ENCODE data around the gene LAMA2.

The LAMA2 gene

GRCh38 chr6:129555206-129555832, 672.4 kb downstream of the LAMA2 start:
- TF ChIP-seq CTCF (IDR thresholded peaks at IDR 0.05; ENCODE audit: insufficient read depth, missing control alignments) = no peak
- DNase-seq (ENCODE audit: insufficient read length, low spot score) (no peak), FAIRE-seq (no peak)

- TF ChIP-seq CTCF (IDR thresholded peaks at IDR 0.05; ENCODE audit: insufficient read depth, missing control alignments) = no peak
- DNase-seq (ENCODE audit: insufficient read length, low spot score) (no peak), FAIRE-seq (no peak)
Measured at GRCh38 chr6:129558248-129558647, 675.3 kb downstream of the LAMA2 start.

GRCh38 chr6:129565366-129565765, 682.4 kb downstream of the LAMA2 start:
- DNase-seq (ENCODE audit: insufficient read length, low spot score) = no peak

GRCh38 chr6:129565811-129566210, 682.9 kb downstream of the LAMA2 start:
- DNase-seq (ENCODE audit: insufficient read length, low spot score) (no peak), FAIRE-seq (no peak)
- no peak for TF ChIP-seq CTCF (IDR thresholded peaks at IDR 0.05; ENCODE audit: insufficient read depth, missing control alignments)

More at GRCh38 chr6:129565366-129565765, 682.4 kb downstream of the LAMA2 start:
- FAIRE-seq = no peak
- no peak for TF ChIP-seq CTCF (IDR thresholded peaks at IDR 0.05; ENCODE audit: insufficient read depth, missing control alignments)
